HG02840 (cell line): Measurements from ENCODE around the gene LIN37.
"Not testable (repeated sequence)": the region's sequence is repeated elsewhere in the genome, so short reads cannot be mapped to it uniquely, and the experiment has no call there.

Experiments used
- ATAC-seq: cut with Tn5 transposase; IDR thresholded peaks from one replicate; pipeline ENCODE4 v1.9.1; 2021; ENCODE audit warnings: mild to moderate bottlenecking, moderate library complexity, moderate number of reproducible peaks; ENCODE audit not compliant: unreplicated experiment, low FRiP score

The LIN37 gene

DNA sequence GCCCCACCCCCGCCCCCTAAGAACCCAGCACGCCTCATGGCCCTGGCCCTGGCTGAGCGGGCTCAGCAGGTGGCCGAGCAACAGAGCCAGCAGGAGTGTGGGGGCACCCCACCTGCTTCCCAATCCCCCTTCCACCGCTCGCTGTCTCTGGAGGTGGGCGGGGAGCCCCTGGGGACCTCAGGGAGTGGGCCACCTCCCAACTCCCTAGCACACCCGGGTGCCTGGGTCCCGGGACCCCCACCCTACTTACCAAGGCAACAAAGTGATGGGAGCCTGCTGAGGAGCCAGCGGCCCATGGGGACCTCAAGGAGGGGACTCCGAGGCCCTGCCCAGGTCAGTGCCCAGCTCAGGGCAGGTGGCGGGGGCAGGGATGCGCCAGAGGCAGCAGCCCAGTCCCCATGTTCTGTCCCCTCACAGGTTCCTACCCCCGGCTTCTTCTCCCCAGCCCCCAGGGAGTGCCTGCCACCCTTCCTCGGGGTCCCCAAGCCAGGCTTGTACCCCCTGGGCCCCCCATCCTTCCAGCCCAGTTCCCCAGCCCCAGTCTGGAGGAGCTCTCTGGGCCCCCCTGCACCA is 38.9 kb downstream of the LIN37 start:
- ATAC-seq, result no peak

DNA sequence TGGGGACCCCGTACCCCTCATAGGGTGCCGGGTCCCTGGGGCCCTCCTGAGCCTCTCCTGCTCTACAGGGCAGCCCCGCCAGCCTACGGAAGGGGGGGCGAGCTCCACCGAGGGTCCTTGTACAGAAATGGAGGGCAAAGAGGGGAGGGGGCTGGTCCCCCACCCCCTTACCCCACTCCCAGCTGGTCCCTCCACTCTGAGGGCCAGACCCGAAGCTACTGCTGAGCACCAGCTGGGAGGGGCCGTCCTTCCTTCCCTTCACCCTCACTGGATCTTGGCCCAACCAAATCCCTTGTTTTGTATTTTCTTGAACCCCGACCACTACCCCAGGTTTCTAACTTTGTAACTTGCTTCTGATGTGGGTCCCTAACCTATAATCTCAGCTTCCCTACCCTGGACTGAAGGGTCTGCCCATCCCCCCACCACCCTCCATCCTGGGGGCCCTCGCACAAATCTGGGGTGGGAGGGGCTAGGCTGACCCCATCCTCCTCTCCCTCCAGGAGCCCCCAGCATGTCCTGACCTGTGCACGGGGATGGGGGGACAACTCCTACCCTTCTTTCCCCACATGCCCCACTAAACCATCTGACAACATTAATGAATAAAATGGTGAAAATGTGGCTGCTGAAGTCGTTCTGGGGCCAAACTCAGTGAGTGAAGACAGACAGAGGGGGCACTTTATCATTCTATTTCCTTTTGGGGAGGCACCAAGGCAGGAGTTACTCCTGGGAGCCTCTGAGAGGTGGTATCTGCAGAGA is 40.0 kb downstream of the LIN37 start:
- ATAC-seq, result no peak

DNA sequence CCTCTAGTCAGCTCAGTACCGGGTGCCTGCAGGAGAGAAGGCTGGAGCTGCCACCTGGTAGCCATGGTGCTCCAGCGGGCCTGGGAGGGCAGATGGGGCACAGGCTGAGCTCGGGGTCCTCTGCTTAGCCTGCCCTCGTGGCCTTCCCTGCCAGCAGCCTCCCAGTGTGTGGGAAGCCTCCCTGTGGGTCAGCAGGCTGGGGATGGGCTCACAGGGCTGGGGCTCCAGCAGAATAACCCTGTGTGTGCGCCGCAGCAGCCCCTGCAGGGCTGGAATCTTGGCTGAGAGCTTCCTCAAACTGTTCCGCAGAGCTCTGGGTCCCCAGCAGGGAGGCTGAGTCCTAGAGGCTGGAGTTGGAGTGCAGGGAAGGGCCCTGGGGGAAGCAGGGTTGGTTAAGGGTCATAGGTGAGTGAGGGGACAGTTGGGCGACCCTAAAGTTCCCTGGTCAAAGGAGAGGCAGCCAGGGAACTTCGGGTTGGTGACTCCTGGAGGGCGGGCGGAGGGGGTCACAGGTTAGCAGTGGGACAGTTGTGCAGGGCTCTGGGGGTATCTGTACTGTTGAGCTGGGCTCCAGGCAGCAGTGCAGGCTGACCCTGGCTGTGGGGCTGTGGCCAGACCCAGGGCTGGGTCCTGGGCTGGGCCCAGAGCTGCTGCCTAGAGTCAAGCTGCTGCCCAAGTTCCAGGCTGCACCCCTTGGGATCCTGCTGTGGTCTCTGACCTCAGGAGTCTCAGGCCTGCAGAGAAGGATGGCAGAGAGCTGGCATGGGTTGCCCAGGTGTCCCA is 41.0 kb downstream of the LIN37 start:
- ATAC-seq, result no peak

- ATAC-seq, result no peak
Observed at GRCh38 chr19:35789978-35790944, 41.9 kb downstream of the LIN37 start.

DNA sequence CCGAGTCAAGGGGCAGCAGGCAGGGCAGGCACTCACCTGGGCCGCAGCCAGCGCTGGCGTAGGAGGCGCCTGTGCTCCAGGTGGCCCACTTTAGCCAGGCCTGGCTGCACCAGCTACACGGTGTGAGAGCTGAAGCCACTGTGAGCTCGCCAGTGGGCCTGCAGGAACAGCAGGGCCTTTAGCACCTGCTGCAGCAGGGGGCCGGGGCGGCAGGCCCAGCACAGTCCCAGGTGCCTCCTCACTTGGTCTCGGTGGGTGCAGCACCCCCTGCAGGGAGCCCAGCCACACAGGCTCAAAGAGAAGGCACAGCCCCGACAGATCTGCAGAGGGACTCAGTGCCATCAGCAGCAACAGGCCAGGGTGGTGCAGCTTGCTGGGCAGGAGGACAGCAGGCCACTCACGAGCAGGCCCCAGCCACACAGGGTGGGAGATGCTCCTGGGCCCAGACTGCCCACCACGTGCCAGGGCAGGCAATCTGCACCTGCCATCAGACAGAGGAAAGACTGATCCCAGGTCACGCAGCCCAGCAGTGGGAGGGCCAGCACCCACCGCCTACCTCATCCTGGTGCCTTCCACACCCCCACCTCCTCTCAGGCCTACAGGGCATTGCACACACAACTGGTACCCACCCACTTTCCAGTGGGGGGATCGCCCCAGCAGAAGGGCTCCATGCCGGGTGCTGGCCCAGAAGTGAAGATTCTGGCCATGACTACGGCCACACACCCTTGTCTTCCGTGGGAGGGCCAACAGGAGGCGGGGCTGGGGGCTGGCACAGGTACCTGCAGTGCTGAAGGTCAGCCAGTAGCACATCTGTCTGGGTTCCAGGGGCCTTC is 42.8 kb downstream of the LIN37 start:
- ATAC-seq, result no peak

- no peak for ATAC-seq
Observed at GRCh38 chr19:35791814-35792279, 43.5 kb downstream of the LIN37 start.

DNA sequence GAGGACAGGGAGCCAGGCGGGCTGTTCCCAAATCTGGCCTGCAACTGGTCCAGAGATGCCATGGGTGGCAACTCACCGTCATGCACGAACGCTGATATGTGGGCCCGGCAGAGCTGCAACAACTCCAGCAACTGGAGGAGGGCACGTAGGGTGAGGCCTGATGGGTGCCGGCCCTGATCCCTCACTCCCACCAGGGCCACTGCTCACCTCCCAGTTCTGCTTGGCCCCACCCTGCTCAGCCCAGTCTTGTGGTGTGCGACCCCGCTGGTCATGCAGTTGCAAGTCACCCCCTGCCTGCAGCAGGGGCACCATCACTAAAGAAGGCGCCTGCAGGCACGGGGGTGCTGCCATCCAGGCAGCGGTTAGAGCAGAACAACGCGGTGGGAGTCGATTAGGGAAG is 43.9 kb downstream of the LIN37 start:
- ATAC-seq, result no peak

- ATAC-seq, result no peak
Observed at GRCh38 chr19:35792888-35793287, 44.5 kb downstream of the LIN37 start.

DNA sequence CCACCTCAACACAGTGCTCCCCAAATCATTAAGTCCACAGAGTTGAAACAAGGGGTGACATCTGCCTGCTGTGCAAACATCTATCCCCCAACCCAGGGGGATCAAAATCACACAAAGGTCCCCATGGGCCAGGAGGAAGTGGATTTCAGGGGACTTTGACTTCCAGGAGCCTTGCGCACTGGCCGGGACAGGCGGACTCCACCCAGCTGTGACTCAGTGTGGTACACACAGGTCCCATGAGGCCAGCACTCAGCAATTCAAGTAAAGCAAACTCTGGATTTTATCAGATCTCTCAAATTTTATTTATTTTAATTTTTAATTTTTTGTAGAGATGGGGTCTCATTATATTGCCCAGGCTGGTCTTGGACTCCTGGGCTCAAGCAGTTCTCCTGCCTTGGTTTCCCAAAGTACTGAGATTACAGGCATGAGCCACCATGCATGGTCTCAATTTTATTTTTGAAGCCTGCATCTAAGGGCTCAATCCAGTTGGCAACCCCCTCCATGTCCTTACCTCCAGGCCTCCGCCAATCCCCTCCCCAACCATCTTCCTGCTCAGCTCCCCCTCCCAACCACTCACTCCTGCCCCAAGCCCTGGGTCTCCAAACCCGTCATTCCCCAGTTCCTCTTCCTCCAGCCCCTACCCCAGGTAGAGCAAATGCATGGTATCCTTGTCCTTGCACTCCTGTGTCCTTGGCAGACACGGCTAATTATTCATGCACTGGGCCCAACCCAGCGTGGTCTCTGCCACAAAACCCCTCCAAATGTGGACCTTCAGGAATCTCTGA is 45.2 kb downstream of the LIN37 start:
- ATAC-seq, result no peak

GRCh38 chr19:35795564-35795963 is 47.2 kb downstream of the LIN37 start:
- ATAC-seq, result not testable (repeated sequence)

- ATAC-seq, result no peak
Observed at GRCh38 chr19:35796645-35797542, 48.5 kb downstream of the LIN37 start.

DNA sequence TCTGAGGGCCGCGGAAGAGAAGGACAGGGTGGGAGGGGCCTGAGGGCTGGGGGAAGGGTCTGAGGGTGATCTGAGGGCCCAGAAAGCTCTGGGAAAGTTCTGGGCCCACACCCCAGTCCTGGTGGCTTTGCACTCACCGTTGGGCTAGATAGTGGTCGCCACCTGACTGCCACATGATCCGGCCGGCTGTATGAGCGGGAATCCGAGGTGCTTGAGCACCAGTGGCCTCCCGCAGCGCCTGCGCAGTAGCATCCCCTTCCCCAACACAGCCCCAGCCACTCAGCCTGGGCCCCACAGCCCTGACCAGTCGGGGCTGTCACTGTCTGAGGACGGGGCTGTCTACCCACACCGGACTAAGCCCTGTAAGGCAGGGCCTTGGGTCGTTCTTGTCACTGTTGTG is 49.3 kb downstream of the LIN37 start:
- no peak for ATAC-seq

- ATAC-seq, result no peak
Observed at GRCh38 chr19:35801828-35802227, 53.5 kb downstream of the LIN37 start.
